Memory B cell (primary cell): ENCODE data around the gene AKAP14.
"Not testable (repeated sequence)": the region's sequence is repeated elsewhere in the genome, so short reads cannot be mapped to it uniquely, and the experiment has no call there.

Experiments used
- ATAC-seq: fragments of 150-1000 bp; cut with Tn5 transposase; 2 replicates; pipeline ENCODE4 v1.10.0; 2021; ENCODE audit warnings: low read depth, mild to moderate bottlenecking, moderate library complexity
- DNase-seq, 2 donors: peaks; one replicate each; pipeline ENCODE4 v3.0.0; 2022; ENCODE audit warnings: low spot score in 2 of 2
- H3K27ac Mint-ChIP-seq: one replicate; pipeline ENCODE4 v1.8.0; 2022; ENCODE audit warnings: mild to moderate bottlenecking, moderate library complexity, mixed read lengths
- H3K27me3 Mint-ChIP-seq: one replicate; pipeline ENCODE4 v1.8.0; 2022; ENCODE audit warnings: mixed read lengths
- H3K36me3 Mint-ChIP-seq: one replicate; pipeline ENCODE4 v1.8.0; 2022; ENCODE audit warnings: mild to moderate bottlenecking, mixed read lengths
- H3K4me1 Mint-ChIP-seq: one replicate; pipeline ENCODE4 v1.8.0; 2022; ENCODE audit warnings: mixed read lengths
- H3K4me3 Mint-ChIP-seq: one replicate; pipeline ENCODE4 v1.8.0; 2022; ENCODE audit warnings: mild to moderate bottlenecking, moderate library complexity, mixed read lengths
- H3K9me3 Mint-ChIP-seq: one replicate; pipeline ENCODE4 v1.8.0; 2022; ENCODE audit warnings: mixed read lengths

The AKAP14 gene

GRCh38 chrX:119891961-119892692 lies 3.6 kb upstream of the AKAP14 start:
- H3K4me1 Mint-ChIP-seq, H3K36me3 Mint-ChIP-seq, DNase-seq, ATAC-seq, H3K9me3 Mint-ChIP-seq, H3K4me3 Mint-ChIP-seq, H3K27me3 Mint-ChIP-seq, H3K27ac Mint-ChIP-seq: not testable (repeated sequence)

GRCh38 chrX:119899125-119899524 lies 3.4 kb downstream of the AKAP14 start:
- DNase-seq (no peak), ATAC-seq (no peak)
- H3K36me3 Mint-ChIP-seq: no peaks in the 10 kb centered on the region
- no peak overlapping the region for H3K27ac Mint-ChIP-seq
- H3K9me3 Mint-ChIP-seq: no peaks in the 10 kb centered on the region
- H3K4me1 Mint-ChIP-seq: no peaks in the 10 kb centered on the region
- no peak overlapping the region for H3K4me3 Mint-ChIP-seq
- H3K27me3 Mint-ChIP-seq: no peaks in the 10 kb centered on the region

GRCh38 chrX:119900976-119901375 lies 5.3 kb downstream of the AKAP14 start:
- no peaks in the 10 kb centered on the region for H3K4me1 Mint-ChIP-seq
- no peak overlapping the region for H3K4me3 Mint-ChIP-seq
- no peak for ATAC-seq
- H3K27ac Mint-ChIP-seq: no peak overlapping the region
- DNase-seq: no peak
- H3K36me3 Mint-ChIP-seq: no peaks in the 10 kb centered on the region
- H3K9me3 Mint-ChIP-seq: no peaks in the 10 kb centered on the region
- H3K27me3 Mint-ChIP-seq: peaks cover 4% of the 10 kb centered on the region

- DNase-seq: no peak
- no peaks in the 10 kb centered on the region for H3K36me3 Mint-ChIP-seq
- H3K27me3 Mint-ChIP-seq: no peaks in the 10 kb centered on the region
These were observed 20.6 kb downstream of the AKAP14 start for GRCh38 chrX:119916310-119916709.

GRCh38 chrX:119917877-119918276 lies 22.2 kb downstream of the AKAP14 start:
- Mint-ChIP-seq H3K27me3 (no peaks in the 10 kb centered on the region), H3K36me3 (no peaks in the 10 kb centered on the region), H3K4me1 (no peaks in the 10 kb centered on the region), H3K4me3 (no peak overlapping the region), H3K9me3 (no peaks in the 10 kb centered on the region), H3K27ac (no peak overlapping the region)
- ATAC-seq (no peak), DNase-seq (no peak)

More at GRCh38 chrX:119916310-119916709, 20.6 kb downstream of the AKAP14 start:
- ATAC-seq: no peak
- Mint-ChIP-seq H3K27ac (no peak overlapping the region), H3K4me1 (no peaks in the 10 kb centered on the region), H3K9me3 (no peaks in the 10 kb centered on the region), H3K4me3 (no peak overlapping the region)

GRCh38 chrX:119919835-119920585 lies 24.3 kb downstream of the AKAP14 start:
- Mint-ChIP-seq H3K4me1 (no peaks in the 10 kb centered on the region), H3K4me3 (no peak overlapping the region), H3K27me3 (no peaks in the 10 kb centered on the region), H3K9me3 (no peaks in the 10 kb centered on the region), H3K36me3 (peaks cover under 1% of the 10 kb centered on the region), H3K27ac (no peak overlapping the region)
- no peak for ATAC-seq
- no peak for DNase-seq

- H3K4me3 Mint-ChIP-seq, H3K27me3 Mint-ChIP-seq, H3K36me3 Mint-ChIP-seq, DNase-seq, H3K27ac Mint-ChIP-seq, H3K9me3 Mint-ChIP-seq, ATAC-seq, H3K4me1 Mint-ChIP-seq: not testable (repeated sequence)
These were observed 26.7 kb downstream of the AKAP14 start for GRCh38 chrX:119922391-119922790.

GRCh38 chrX:119935215-119935874 lies 39.7 kb downstream of the AKAP14 start:
- H3K4me1 Mint-ChIP-seq: no peaks in the 10 kb centered on the region
- ATAC-seq: no peak
- peaks cover 13% of the 10 kb centered on the region for H3K36me3 Mint-ChIP-seq
- H3K27ac Mint-ChIP-seq: no peak overlapping the region
- H3K4me3 Mint-ChIP-seq: no peak overlapping the region
- DNase-seq: no peak
- no peaks in the 10 kb centered on the region for H3K27me3 Mint-ChIP-seq
- H3K9me3 Mint-ChIP-seq: no peaks in the 10 kb centered on the region

GRCh38 chrX:119941336-119941735 lies 45.6 kb downstream of the AKAP14 start:
- H3K4me1 Mint-ChIP-seq: peaks cover 12% of the 10 kb centered on the region
- ATAC-seq (no peak), DNase-seq (no peak)
- H3K27ac Mint-ChIP-seq: no peak overlapping the region
- no peaks in the 10 kb centered on the region for H3K27me3 Mint-ChIP-seq
- no peak overlapping the region for H3K4me3 Mint-ChIP-seq
- H3K36me3 Mint-ChIP-seq: peaks cover 5% of the 10 kb centered on the region
- no peaks in the 10 kb centered on the region for H3K9me3 Mint-ChIP-seq

- no peaks in the 10 kb centered on the region for H3K9me3 Mint-ChIP-seq
- no peak for DNase-seq
- peaks cover 5% of the 10 kb centered on the region for H3K36me3 Mint-ChIP-seq
- H3K27ac Mint-ChIP-seq: peak overlapping the region; percentile 97
- H3K4me3 Mint-ChIP-seq: peak overlapping the region; percentile 95
- no peak for ATAC-seq
- H3K27me3 Mint-ChIP-seq: no peaks in the 10 kb centered on the region
- peaks cover 12% of the 10 kb centered on the region for H3K4me1 Mint-ChIP-seq
These were observed 46.6 kb downstream of the AKAP14 start for GRCh38 chrX:119942173-119942819.

- peak overlapping the region; percentile 95 for H3K4me3 Mint-ChIP-seq
- H3K9me3 Mint-ChIP-seq: no peaks in the 10 kb centered on the region
- ATAC-seq: no peak
- peaks cover 4% of the 10 kb centered on the region for H3K36me3 Mint-ChIP-seq
- H3K4me1 Mint-ChIP-seq: peaks cover 12% of the 10 kb centered on the region
- peak in 1 of 2 donors; percentile 1 for DNase-seq
- H3K27ac Mint-ChIP-seq: peak overlapping the region; percentile 97
- no peaks in the 10 kb centered on the region for H3K27me3 Mint-ChIP-seq
These were observed 47.1 kb downstream of the AKAP14 start for GRCh38 chrX:119942831-119943184.

- ATAC-seq: peak; percentile 85
- Mint-ChIP-seq H3K27ac (peak within 1 kb of the TSS; percentile 97), H3K9me3 (no peaks in the 10 kb centered on the region), H3K27me3 (peaks cover under 1% of the 10 kb centered on the region), H3K36me3 (peaks cover 3% of the 10 kb centered on the region), H3K4me1 (peaks cover 13% of the 10 kb centered on the region), H3K4me3 (peak within 1 kb of the TSS; percentile 95)
- peak; percentile 76 to 77 for DNase-seq
These were observed 47.7 kb downstream of the AKAP14 start, which contains the start of gene NKAP for GRCh38 chrX:119943185-119943988. NKAP (minus strand) TSS chrX:119943751; CDS start chrX:119943605, 146 bp downstream.

- no peak overlapping the region for H3K4me3 Mint-ChIP-seq
- ATAC-seq: no peak
These were observed 49.8 kb downstream of the AKAP14 start for GRCh38 chrX:119945481-119945880.

More at GRCh38 chrX:119945481-119945880, 49.8 kb downstream of the AKAP14 start:
- Mint-ChIP-seq H3K36me3 (peaks cover 3% of the 10 kb centered on the region), H3K27me3 (peaks cover 3% of the 10 kb centered on the region), H3K4me1 (peaks cover 14% of the 10 kb centered on the region), H3K27ac (no peak overlapping the region), H3K9me3 (no peaks in the 10 kb centered on the region)
- no peak for DNase-seq
